Embryonic facial prominence (tissue), 1 donor: Measurements from ENCODE around the gene UNC119B.

Source experiments
- DNase-seq: peaks from one replicate; pipeline ENCODE4 v3.0.0-alpha.2; 2016; ENCODE audit errors: extremely low spot score

Gene UNC119B

DNA sequence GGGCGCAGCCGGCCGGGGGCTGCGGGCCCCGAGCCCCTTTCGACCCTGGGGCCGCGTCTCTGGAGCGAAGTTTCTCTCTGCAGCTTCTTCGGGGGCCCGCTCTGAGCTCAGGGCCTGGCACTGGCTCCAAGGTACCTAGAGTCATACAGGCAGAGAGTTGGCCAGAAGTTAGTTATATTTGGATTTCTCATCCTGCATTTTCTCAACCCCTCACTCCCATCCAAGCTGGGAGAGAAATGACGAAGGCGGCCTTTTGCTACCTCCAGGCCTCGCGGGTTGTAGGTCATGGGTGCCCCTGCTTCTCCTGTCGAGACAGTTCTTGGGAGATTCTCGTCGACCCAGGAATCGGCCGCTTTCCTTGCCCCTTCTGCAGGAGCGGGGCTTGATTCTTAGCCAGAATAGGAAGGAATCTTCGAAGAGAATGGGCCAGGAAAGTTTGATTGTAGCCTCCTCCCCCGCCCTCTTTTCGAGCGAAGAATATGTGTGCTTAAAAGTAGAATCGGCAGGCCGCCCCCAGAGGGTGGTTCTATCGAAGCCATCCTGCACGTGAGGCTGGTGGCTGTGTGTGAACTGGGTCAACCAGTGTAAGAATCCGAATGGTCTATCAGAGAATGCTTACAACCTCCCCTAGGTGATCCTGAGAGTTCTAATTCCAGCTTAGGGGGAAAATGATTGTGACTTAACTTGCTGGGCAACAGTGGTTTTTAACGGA is 22.5 kb upstream of the UNC119B start:
- DNase-seq, result no peak

- no peak for DNase-seq
Measured at GRCh38 chr12:120688527-120689071, 21.7 kb upstream of the UNC119B start.

DNA sequence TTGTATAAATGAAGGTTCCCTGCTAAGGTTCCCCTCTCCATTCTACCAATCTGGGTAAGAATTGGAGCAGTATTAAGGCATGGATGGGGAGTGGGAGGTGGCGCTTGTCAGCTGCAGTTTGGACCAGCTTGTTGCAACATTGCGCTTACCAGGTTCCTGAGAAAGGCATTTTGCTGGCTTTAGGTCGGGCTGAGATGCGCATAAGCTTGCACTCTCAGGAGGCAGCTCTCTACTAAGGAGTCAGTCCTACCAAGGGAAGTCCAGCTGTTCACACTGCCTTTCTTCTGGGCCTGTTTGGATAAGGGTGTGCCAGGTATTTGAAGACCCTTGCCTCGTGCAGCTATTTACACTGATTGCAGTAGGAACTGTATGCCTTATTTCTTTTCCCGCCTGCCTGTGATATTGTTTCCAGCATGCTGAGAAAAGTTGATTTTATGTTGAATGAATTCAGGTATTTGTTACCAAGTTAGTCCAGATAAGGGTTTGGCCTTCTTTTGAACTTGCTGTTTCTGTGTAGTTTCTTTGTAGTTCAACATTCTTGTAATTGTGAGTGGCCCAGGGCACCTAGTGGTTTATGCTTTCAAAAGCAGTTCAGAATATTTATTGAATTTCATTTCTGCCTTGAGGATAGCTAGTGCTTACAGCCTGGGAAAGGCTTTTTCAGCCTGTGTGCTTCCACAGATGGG is 20.7 kb upstream of the UNC119B start:
- no peak for DNase-seq

DNA sequence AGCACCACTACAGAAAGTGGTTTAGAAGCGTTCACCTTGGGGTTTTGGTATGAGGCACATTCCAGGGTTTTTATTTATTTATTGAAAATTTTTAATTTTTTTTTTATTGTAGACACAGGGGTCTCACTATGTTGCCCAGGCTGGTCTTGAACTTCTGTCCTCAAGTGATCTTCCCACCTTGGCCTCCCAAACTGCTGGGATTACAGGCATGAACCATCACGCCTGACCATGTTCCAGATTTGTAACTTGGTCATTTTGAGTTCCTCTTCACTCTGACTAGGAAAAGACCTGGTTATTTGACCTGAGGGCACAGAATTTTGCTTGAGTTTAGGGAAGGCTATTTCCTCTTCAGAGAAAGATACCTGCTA is 20.2 kb upstream of the UNC119B start:
- DNase-seq, result no peak

- no peak for DNase-seq
Measured at GRCh38 chr12:120690978-120691377, 19.3 kb upstream of the UNC119B start.

GRCh38 chr12:120692524-120693033 is 17.7 kb upstream of the UNC119B start:
- DNase-seq, result no peak

- DNase-seq, result no peak
Measured at GRCh38 chr12:120693848-120694247, 16.4 kb upstream of the UNC119B start.

DNA sequence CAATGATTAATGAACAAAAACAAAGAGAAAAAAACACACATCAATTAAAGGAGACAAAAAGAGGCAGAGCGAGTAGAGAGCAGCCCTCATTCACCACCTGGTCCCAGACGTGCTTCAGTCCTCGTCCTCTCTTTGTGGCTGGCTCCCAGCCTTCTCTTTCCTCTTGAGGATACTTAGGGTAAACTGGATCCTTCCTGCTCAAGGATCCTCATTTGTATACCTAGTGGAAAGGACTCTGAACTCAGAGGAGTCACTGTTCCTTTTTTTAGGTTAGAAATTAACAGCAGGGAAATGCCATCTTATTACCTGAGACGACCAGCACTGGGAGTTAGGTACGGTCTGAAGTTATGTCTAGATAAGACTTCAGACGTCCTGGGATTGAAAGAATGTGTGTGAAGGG is 13.6 kb upstream of the UNC119B start:
- no peak for DNase-seq

- DNase-seq, result no peak
Measured at GRCh38 chr12:120697344-120697743, 12.9 kb upstream of the UNC119B start.

DNA sequence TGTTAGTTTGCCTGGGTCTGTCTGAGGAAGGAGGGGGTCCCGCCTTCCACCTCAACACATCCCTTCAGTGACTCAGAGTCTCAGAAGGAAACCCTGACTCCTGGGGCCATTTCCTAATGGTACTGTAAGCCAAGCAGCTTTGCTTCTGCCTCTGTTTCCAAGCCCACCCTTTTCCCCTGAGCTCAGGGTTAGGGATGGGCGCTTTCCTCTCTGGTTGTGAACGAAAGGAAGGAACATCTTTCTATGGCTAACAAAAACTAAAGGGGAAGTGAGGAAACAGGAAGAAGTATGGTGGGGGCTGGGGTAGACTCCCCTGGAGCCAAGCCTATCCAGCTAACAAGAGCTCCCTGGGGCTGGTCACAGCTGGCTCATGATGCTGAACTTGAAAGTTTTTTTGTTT is 11.6 kb upstream of the UNC119B start:
- no peak for DNase-seq

DNA sequence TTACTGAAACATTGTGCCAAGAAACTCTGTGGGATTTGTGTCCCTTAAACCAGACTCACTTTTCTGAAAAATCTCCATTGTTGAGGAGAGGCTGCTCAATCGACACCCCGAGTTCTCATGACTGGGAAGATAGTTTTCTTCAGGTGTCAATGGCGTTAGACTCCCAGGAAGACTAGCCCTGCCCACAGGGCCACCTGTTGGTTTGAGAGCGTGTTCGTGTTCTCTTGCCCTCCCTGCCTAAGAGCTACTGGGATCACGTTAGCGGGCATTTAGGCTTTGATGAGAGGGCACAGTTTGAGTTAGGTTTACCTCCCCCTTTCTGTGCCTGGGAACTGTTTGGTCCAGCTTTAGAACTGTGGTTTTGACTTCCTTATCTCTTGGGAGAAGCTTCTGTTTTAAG is 10.7 kb upstream of the UNC119B start:
- DNase-seq, result no peak

GRCh38 chr12:120700886-120701285 is 9.4 kb upstream of the UNC119B start:
- DNase-seq, result no peak

- no peak for DNase-seq
Measured at GRCh38 chr12:120702637-120703036, 7.6 kb upstream of the UNC119B start.

DNA sequence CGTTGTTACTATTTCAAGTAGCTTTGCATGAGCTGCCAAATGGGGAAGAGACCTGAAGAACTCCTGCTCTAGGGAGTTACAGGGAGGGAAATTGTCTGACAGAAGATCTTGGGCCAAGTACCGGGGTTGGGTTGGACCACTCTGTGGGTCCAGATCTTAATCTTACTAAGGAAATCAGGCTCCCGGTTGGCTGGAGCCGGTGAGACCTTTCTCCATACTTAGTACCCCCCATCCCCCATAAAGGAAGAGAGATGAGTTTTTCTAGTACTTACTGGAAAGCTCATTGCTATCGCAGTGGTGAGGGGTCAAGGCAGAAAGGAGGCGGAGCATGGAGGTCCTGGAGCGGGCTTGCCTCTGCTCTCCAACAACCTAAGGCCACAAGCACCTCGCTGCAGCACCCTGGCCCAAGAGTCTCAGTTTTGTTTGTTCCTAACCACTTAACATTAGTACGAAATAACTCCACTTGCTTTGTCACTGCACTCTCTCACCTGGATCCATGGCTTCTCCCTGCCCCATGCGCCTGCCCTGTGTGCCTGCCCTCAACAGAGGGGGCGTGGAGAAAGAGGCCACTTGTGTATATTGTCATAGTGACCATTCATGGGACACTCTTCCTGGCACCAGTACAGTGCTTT is 6.8 kb upstream of the UNC119B start:
- no peak for DNase-seq

DNA sequence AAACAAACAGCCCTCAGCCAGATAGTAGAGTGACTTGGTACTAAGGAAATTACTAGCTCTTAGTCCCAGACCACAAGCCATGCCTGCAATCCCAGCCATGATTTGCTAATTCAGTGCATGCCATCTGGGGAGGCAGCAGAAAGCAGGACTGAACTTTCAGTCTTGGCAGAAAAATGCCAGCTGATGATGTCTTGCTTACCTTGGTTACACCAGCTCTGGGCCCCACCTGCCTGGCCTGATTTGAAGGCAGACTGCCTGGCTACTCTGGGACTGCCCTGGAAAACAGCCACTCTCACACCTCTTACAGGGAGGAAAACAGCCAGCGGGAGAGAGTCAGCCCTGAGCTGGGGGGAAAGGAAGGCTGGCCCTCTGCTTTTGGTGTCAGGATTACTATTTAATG is 4.6 kb upstream of the UNC119B start:
- no peak for DNase-seq

DNA sequence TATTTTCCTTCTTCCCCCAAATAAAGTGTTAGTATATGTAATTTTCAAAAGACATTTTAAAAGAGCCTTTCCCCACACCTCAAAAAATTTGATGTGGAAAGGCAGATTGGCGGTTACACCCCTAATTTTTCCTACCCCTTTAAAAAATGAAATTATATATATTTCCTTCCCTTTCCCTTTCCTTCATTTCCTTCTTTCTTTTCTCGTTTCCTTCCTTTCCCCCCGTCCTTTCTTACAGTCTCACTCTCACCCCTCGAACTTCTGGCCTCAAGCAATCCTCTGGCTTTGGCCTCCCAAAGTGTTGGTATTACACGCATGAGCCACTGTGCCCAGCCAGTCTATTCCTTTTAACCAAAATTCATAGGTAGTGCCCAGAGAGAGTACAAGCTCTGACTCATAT is 4.2 kb upstream of the UNC119B start:
- DNase-seq, result no peak

- DNase-seq, result no peak
Measured at GRCh38 chr12:120708651-120709050, 1.6 kb upstream of the UNC119B start.

DNA sequence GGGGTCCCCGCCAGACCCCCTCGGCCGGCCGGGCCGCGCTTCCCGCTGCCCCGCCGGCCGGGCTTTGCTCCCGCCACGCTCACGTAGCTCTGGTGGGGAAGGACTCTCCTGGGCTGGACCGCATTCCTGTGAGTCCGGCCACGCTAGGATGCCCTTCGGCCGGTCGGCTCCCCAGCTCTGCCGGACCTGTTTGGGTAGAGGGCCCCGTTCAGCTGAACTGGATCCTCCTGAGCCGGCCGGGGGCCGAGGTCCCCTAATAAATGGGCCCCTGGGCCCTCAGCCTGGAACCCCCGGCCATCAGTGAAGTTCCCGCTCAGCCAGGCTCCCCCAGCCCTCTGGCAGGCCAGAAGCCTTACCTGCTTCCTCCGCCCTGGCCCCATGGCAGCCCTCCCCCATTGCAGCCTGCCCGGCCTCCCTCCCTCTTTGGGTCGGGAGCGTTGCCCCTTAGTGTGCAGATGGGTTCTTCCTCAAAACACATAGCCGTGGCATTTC is 593 bp downstream of the UNC119B start:
- DNase-seq, result no peak

- no peak for DNase-seq
Measured at GRCh38 chr12:120711411-120711810, 1.2 kb downstream of the UNC119B start.

DNA sequence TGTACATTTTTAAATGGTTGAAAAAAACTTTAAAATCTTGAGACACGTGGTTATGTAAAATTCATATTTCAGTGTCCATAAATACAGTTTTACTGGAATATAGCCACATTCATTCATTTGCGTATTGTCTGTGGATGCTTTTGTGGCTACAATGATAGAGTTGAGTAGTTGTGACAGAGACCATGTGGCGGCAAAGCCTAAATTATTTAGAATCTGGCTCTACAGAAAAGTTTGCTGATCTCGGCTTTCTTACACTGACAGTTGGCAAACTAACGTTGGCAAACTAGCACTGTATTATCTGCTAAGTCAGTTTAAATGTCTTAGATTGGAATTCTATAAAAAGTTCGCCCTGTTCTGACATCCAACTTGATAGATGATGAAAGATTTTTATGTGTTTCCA is 2.4 kb downstream of the UNC119B start:
- no peak for DNase-seq

DNA sequence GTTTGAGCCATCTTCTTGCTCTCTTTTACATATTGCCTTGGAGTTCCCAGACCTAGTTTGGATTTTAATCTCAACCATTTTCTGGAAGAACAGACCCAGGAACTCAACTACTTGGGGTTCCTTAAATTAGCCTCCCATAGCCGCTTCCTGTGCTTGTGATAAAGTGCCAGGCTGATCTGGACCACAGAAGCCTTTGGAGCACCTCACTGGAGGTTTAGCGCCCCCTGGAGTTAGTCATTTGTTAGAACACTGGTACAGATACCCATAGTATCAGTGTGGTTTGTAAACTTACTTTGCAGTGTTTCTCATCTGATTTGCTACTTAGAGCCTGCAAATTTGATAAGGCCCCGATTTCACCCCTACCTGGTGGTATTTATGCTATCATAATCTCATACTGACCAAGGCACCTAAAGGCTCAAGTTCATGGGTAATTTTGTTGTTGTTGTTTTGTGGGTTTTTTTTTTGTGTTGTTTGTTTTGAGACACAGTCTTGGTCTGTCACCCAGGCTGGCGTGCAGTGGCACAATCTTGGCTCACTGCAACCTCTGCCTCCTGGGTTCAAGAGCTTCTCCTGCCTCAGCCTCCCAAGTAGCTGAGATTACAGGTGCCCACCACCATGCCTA is 3.7 kb downstream of the UNC119B start:
- no peak for DNase-seq

- DNase-seq, result no peak
Measured at GRCh38 chr12:120718055-120718454, 7.8 kb downstream of the UNC119B start.
